ENCODE data around the gene DOK6.

The DOK6 gene

DNA sequence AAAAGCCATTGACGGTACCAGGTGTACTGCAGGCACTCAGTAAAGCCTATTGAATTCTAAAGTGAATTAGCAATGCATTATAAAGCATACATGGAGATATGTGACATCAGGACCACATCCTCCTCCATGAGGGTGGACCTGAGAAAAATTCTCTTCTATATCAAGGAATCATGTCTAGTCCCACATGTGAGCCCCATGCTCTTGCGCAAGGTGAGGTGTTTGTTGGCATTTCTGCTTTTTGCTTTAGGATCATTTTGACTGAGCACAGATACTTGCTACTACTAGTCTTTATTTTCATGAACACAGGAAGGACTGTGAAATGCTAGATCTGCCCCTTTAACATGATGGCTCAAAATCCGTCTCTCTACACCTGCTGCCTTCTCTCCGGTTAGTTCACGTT, 363.1 kb downstream of the DOK6 start:
- in situ Hi-C loops (cut with MboI; ENCODE audit: low pct_unique_long_range_greater_than_20kb, low sequenced_read_pairs, unreplicated experiment) = no loop called here
- TF ChIP-seq, protein P1, sequence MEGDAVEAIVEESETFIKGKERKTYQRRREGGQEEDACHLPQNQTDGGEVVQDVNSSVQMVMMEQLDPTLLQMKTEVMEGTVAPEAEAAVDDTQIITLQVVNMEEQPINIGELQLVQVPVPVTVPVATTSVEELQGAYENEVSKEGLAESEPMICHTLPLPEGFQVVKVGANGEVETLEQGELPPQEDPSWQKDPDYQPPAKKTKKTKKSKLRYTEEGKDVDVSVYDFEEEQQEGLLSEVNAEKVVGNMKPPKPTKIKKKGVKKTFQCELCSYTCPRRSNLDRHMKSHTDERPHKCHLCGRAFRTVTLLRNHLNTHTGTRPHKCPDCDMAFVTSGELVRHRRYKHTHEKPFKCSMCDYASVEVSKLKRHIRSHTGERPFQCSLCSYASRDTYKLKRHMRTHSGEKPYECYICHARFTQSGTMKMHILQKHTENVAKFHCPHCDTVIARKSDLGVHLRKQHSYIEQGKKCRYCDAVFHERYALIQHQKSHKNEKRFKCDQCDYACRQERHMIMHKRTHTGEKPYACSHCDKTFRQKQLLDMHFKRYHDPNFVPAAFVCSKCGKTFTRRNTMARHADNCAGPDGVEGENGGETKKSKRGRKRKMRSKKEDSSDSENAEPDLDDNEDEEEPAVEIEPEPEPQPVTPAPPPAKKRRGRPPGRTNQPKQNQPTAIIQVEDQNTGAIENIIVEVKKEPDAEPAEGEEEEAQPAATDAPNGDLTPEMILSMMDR (IDR thresholded peaks at IDR 0.05; ENCODE audit: extremely low read depth, insufficient read depth, missing control alignments) = no peak
- DNase-seq (ENCODE audit: low spot score) = no peak

DNA sequence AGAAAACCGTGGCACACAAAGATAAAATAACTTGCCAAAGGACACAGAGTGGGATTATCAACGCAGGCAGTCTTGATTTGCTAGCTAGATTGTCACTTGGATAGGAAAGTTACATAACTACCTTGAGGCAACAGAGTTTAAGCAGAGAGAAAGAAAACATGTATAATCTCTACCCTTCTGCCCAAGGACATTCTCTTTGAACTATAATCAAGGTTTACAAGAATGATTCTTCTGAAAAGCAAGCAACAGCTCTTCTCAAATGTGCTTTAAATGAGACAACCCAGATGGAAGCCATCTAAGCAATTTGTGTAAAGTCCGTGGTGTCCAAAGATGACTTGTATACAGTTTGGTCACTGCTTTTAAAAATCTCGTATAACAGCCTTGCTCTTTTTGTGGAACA, 369.6 kb downstream of the DOK6 start:
- in situ Hi-C loops (cut with MboI; ENCODE audit: low pct_unique_long_range_greater_than_20kb, low sequenced_read_pairs, unreplicated experiment) = no loop called here
- no peak for DNase-seq (ENCODE audit: low spot score)

DNA sequence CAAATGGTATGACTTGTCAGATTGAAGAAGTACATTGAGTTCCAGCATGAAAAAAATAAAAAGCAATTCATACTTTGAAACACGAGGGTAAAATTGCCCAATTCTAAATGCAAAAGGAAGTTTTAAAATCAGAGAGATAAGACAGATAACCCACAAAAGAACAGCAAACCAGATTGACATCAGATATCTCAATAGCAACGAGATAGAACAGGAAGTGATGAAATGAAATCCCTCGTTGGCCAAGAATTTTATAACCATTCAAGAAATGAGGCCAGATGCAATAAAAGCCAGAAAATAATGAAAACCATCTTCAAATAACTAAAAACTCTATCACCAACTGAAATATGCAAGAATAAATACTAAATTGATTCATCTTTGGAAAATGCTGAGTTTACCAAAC, 374.1 kb downstream of the DOK6 start:
- TF ChIP-seq, protein P1 (IDR thresholded peaks at IDR 0.05; ENCODE audit: extremely low read depth, insufficient read depth, missing control alignments) = no peak
- in situ Hi-C loops (cut with MboI; ENCODE audit: low pct_unique_long_range_greater_than_20kb, low sequenced_read_pairs, unreplicated experiment) = no loop called here
- no peak for DNase-seq (ENCODE audit: low spot score)

More for the DNA sequence above, 369.6 kb downstream of the DOK6 start:
- TF ChIP-seq, protein P1 (IDR thresholded peaks at IDR 0.05; ENCODE audit: extremely low read depth, insufficient read depth, missing control alignments) = no peak

DNA sequence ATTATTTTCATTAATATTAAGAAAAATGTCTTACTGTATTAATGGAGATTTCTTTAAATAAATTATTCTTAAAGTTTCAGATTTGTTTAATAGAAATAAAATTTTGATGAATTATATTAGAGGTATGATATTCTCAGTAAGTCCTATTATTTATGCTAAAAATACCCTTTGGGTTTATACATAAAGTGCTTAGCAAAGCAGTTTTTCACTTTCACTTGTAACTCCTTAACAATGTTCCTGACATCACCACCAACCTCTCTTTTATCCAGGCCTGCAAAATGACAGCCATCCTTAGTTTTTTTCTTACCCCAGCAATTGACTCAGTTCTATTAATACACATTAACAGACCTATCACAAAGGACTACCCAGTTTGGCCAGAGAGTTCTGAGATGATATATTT, 376.6 kb downstream of the DOK6 start:
- TF ChIP-seq, protein P1 (IDR thresholded peaks at IDR 0.05; ENCODE audit: extremely low read depth, insufficient read depth, missing control alignments) = no peak
- in situ Hi-C loops (cut with MboI; ENCODE audit: low pct_unique_long_range_greater_than_20kb, low sequenced_read_pairs, unreplicated experiment) = no loop called here
- no peak for DNase-seq (ENCODE audit: low spot score)

DNA sequence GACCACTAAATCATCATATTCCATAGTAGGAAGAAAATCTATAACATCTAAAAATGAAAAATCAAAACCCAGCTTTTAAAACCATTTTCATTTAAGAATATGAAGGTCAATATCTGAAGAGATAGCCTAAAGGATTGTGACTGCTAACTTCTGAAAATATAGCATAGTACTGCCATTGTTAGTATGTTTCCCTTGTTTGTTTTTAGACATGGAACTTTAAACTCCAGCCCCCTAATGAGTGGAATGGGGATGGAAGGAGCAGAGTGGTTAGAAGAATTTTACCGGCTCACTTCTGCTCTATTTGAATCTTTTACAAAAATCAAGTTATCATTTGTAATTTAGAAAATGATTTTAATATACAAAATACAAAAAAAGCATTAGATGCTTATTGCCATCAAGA, 378.0 kb downstream of the DOK6 start:
- no peak for DNase-seq (ENCODE audit: low spot score)
- in situ Hi-C loops (cut with MboI; ENCODE audit: low pct_unique_long_range_greater_than_20kb, low sequenced_read_pairs, unreplicated experiment) = no loop called here
- TF ChIP-seq, protein P1 (IDR thresholded peaks at IDR 0.05; ENCODE audit: extremely low read depth, insufficient read depth, missing control alignments) = no peak

DNA sequence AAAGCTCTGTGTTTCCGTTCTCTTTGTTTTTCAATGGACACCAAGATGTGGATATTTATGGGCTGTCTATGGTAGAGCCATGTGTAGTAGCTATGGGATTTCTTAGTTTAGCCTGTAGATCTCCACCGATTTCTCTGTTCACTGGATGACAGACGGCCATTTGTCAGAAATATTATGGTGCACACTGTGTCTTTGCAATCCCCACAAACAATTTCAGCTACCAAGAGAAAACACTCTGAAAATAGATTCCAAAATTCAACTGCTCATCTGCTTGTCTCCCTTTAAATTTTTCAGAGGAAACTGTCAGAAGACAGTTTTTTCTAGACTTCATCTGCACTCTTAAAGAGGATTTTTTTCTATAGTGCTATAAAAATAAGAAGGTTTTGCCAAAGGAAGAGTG, 380.2 kb downstream of the DOK6 start:
- DNase-seq (ENCODE audit: low spot score) = no peak
- in situ Hi-C loops (cut with MboI; ENCODE audit: low pct_unique_long_range_greater_than_20kb, low sequenced_read_pairs, unreplicated experiment) = no loop called here
- TF ChIP-seq, protein P1 (IDR thresholded peaks at IDR 0.05; ENCODE audit: extremely low read depth, insufficient read depth, missing control alignments) = no peak

DNA sequence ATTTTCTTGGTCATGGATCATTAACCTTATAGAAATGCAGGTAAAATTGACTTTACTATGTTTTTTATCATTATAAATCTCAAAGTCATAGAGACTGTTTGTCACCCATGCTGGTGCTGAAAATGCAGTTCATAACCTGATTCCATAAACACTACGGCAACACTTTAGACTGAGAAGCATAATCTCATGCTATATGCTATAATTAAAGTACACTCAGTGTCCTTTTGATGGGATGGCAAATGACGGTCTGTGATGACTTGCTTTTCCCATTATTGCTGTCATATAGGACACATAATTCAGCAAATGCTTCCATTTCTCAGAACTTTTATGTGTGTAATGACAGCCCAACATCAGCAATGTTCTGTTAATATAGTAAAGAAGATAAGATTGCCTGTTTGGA, 384.1 kb downstream of the DOK6 start:
- in situ Hi-C loops (cut with MboI; ENCODE audit: low pct_unique_long_range_greater_than_20kb, low sequenced_read_pairs, unreplicated experiment) = no loop called here
- TF ChIP-seq, protein P1 (IDR thresholded peaks at IDR 0.05; ENCODE audit: extremely low read depth, insufficient read depth, missing control alignments) = no peak
- DNase-seq (ENCODE audit: low spot score) = no peak

Data from GM13977 (cell line).